ENCODE measurements around the gene PLXNA4.

The PLXNA4 gene

GRCh38 chr7:132402096-132402495 lies 174.2 kb downstream of the PLXNA4 start:
- DNase-seq (ENCODE audit: insufficient read length, low spot score) (no peak), FAIRE-seq (no peak)
- TF ChIP-seq PAX5 (IDR thresholded peaks at IDR 0.05; ENCODE audit: insufficient read depth, low read length, severe bottlenecking) = no peak
- TF ChIP-seq POLR2AphosphoS5 (IDR thresholded peaks at IDR 0.05; ENCODE audit: low read depth, low read length) = no peak
- TF ChIP-seq POLR2A (IDR thresholded peaks at IDR 0.05; ENCODE audit: low read depth, low read length) = no peak
- no peak for TF ChIP-seq TAF1 (IDR thresholded peaks at IDR 0.05; ENCODE audit: low read depth, low read length)
- TF ChIP-seq POU2F2 (IDR thresholded peaks at IDR 0.05; ENCODE audit: low read depth, low read length) = no peak
- no peak for TF ChIP-seq SPI1 (IDR thresholded peaks at IDR 0.05; ENCODE audit: low read depth, low read length)

- no peak for TF ChIP-seq TAF1 (IDR thresholded peaks at IDR 0.05; ENCODE audit: low read depth, low read length)
- no peak for TF ChIP-seq POU2F2 (IDR thresholded peaks at IDR 0.05; ENCODE audit: low read depth, low read length)
- TF ChIP-seq PAX5 (IDR thresholded peaks at IDR 0.05; ENCODE audit: insufficient read depth, low read length, severe bottlenecking) = no peak
- no peak for TF ChIP-seq SPI1 (IDR thresholded peaks at IDR 0.05; ENCODE audit: low read depth, low read length)
- no peak for TF ChIP-seq POLR2A (IDR thresholded peaks at IDR 0.05; ENCODE audit: low read depth, low read length)
- TF ChIP-seq POLR2AphosphoS5 (IDR thresholded peaks at IDR 0.05; ENCODE audit: low read depth, low read length) = no peak
- DNase-seq (ENCODE audit: insufficient read length, low spot score) (no peak), FAIRE-seq (no peak)
These were observed 175.6 kb downstream of the PLXNA4 start for GRCh38 chr7:132400561-132401142.

GRCh38 chr7:132399367-132399766 lies 176.9 kb downstream of the PLXNA4 start:
- no peak for DNase-seq (ENCODE audit: insufficient read length, low spot score)
- no peak for FAIRE-seq
- TF ChIP-seq POLR2AphosphoS5 (IDR thresholded peaks at IDR 0.05; ENCODE audit: low read depth, low read length) = no peak
- no peak for TF ChIP-seq POLR2A (IDR thresholded peaks at IDR 0.05; ENCODE audit: low read depth, low read length)
- TF ChIP-seq POU2F2 (IDR thresholded peaks at IDR 0.05; ENCODE audit: low read depth, low read length) = no peak

GRCh38 chr7:132398253-132398925 lies 177.9 kb downstream of the PLXNA4 start:
- FAIRE-seq = no peak
- TF ChIP-seq SPI1 (IDR thresholded peaks at IDR 0.05; ENCODE audit: low read depth, low read length) = no peak
- no peak for TF ChIP-seq POU2F2 (IDR thresholded peaks at IDR 0.05; ENCODE audit: low read depth, low read length)
- no peak for TF ChIP-seq PAX5 (IDR thresholded peaks at IDR 0.05; ENCODE audit: insufficient read depth, low read length, severe bottlenecking)
- TF ChIP-seq POLR2AphosphoS5 (IDR thresholded peaks at IDR 0.05; ENCODE audit: low read depth, low read length) = no peak
- DNase-seq (ENCODE audit: insufficient read length, low spot score) = no peak

- TF ChIP-seq PAX5 (IDR thresholded peaks at IDR 0.05; ENCODE audit: insufficient read depth, low read length, severe bottlenecking) (no peak), POLR2AphosphoS5 (IDR thresholded peaks at IDR 0.05; ENCODE audit: low read depth, low read length) (no peak), POLR2A (IDR thresholded peaks at IDR 0.05; ENCODE audit: low read depth, low read length) (no peak), TAF1 (IDR thresholded peaks at IDR 0.05; ENCODE audit: low read depth, low read length) (no peak), SPI1 (IDR thresholded peaks at IDR 0.05; ENCODE audit: low read depth, low read length) (no peak), POU2F2 (IDR thresholded peaks at IDR 0.05; ENCODE audit: low read depth, low read length) (no peak)
- no peak for DNase-seq (ENCODE audit: insufficient read length, low spot score)
- no peak for FAIRE-seq
These were observed 179.2 kb downstream of the PLXNA4 start for GRCh38 chr7:132397070-132397469.

- no peak for TF ChIP-seq POU2F2 (IDR thresholded peaks at IDR 0.05; ENCODE audit: low read depth, low read length)
- no peak for TF ChIP-seq PAX5 (IDR thresholded peaks at IDR 0.05; ENCODE audit: insufficient read depth, low read length, severe bottlenecking)
- no peak for TF ChIP-seq POLR2AphosphoS5 (IDR thresholded peaks at IDR 0.05; ENCODE audit: low read depth, low read length)
- no peak for TF ChIP-seq POLR2A (IDR thresholded peaks at IDR 0.05; ENCODE audit: low read depth, low read length)
- TF ChIP-seq TAF1 (IDR thresholded peaks at IDR 0.05; ENCODE audit: low read depth, low read length) = no peak
- TF ChIP-seq SPI1 (IDR thresholded peaks at IDR 0.05; ENCODE audit: low read depth, low read length) = no peak
- DNase-seq (ENCODE audit: insufficient read length, low spot score) (no peak), FAIRE-seq (no peak)
These were observed 180.9 kb downstream of the PLXNA4 start for GRCh38 chr7:132395361-132395760.

- DNase-seq (ENCODE audit: insufficient read length, low spot score) (no peak), FAIRE-seq (no peak)
- TF ChIP-seq POU2F2 (IDR thresholded peaks at IDR 0.05; ENCODE audit: low read depth, low read length) (no peak), PAX5 (IDR thresholded peaks at IDR 0.05; ENCODE audit: insufficient read depth, low read length, severe bottlenecking) (no peak), POLR2A (IDR thresholded peaks at IDR 0.05; ENCODE audit: low read depth, low read length) (no peak), TAF1 (IDR thresholded peaks at IDR 0.05; ENCODE audit: low read depth, low read length) (no peak), POLR2AphosphoS5 (IDR thresholded peaks at IDR 0.05; ENCODE audit: low read depth, low read length) (no peak), SPI1 (IDR thresholded peaks at IDR 0.05; ENCODE audit: low read depth, low read length) (no peak)
These were observed 181.7 kb downstream of the PLXNA4 start for GRCh38 chr7:132394283-132395198.

- no peak for DNase-seq (ENCODE audit: insufficient read length, low spot score)
- no peak for FAIRE-seq
- no peak for TF ChIP-seq SPI1 (IDR thresholded peaks at IDR 0.05; ENCODE audit: low read depth, low read length)
- TF ChIP-seq TAF1 (IDR thresholded peaks at IDR 0.05; ENCODE audit: low read depth, low read length) = no peak
- TF ChIP-seq PAX5 (IDR thresholded peaks at IDR 0.05; ENCODE audit: insufficient read depth, low read length, severe bottlenecking) = no peak
- no peak for TF ChIP-seq POLR2AphosphoS5 (IDR thresholded peaks at IDR 0.05; ENCODE audit: low read depth, low read length)
- no peak for TF ChIP-seq POU2F2 (IDR thresholded peaks at IDR 0.05; ENCODE audit: low read depth, low read length)
- no peak for TF ChIP-seq POLR2A (IDR thresholded peaks at IDR 0.05; ENCODE audit: low read depth, low read length)
These were observed 182.4 kb downstream of the PLXNA4 start for GRCh38 chr7:132393789-132394261.

- FAIRE-seq (no peak), DNase-seq (ENCODE audit: insufficient read length, low spot score) (no peak)
- no peak for TF ChIP-seq POLR2A (IDR thresholded peaks at IDR 0.05; ENCODE audit: low read depth, low read length)
- TF ChIP-seq POU2F2 (IDR thresholded peaks at IDR 0.05; ENCODE audit: low read depth, low read length) = no peak
- no peak for TF ChIP-seq POLR2AphosphoS5 (IDR thresholded peaks at IDR 0.05; ENCODE audit: low read depth, low read length)
- no peak for TF ChIP-seq SPI1 (IDR thresholded peaks at IDR 0.05; ENCODE audit: low read depth, low read length)
These were observed 183.6 kb downstream of the PLXNA4 start for GRCh38 chr7:132392713-132393112.
